Gastrocnemius medialis (tissue), 4 donors: Measurements from ENCODE around the gene SLC6A16. TPM values are rescaled to one million over a fixed set of nuclear protein-coding genes. Genes with fewer than 3 reads are reported as not detected.
"Not testable (repeated sequence)": the region's sequence is repeated elsewhere in the genome, so short reads cannot be mapped to it uniquely, and the experiment has no call there.

Source experiments
- ATAC-seq, 2 donors: fragments of 150-250 bp; one replicate each; pipeline ENCODE4 v1.9.1; 2016
- DNase-seq, 2 donors: peaks; one replicate each; pipeline ENCODE4 v3.0.0-alpha.2; 2019
- H3K27ac ChIP-seq, 4 donors: fragments of 200-600 bp; sonication (generic); 1 replicate in 1 of 4; 2 replicates in 3 of 4; pipeline ENCODE4 v1.5.1; 2016 to 2018; ENCODE audit warnings: mild to moderate bottlenecking in 2 of 4, moderate library complexity in 1 of 4
- H3K27me3 ChIP-seq, 3 donors: fragments of 200-600 bp; sonication (generic) in 2 of 3; 1 replicate in 1 of 3; 2 replicates in 2 of 3; pipeline versions ENCODE4 v1.5.1 to v1.6.0; 2016 to 2019; ENCODE audit warnings: mild to moderate bottlenecking in 1 of 3, moderate library complexity in 1 of 3
- H3K36me3 ChIP-seq, 2 donors: fragments of 200-600 bp; sonication (generic) in 1 of 2; one replicate each; pipeline ENCODE4 v1.5.1; 2017 to 2018
- H3K4me1 ChIP-seq, 2 donors: fragments of 200-600 bp; sonication (generic) in 1 of 2; one replicate each; pipeline ENCODE4 v1.5.1; 2016 to 2017; ENCODE audit warnings: mild to moderate bottlenecking in 2 of 2
- H3K4me3 ChIP-seq, 4 donors: fragments of 200-600 bp; sonication (generic) in 3 of 4; 1 replicate in 1 of 4; 2 replicates in 3 of 4; pipeline ENCODE4 v1.5.1; 2016 to 2019; ENCODE audit warnings: mild to moderate bottlenecking in 2 of 4
- H3K9me3 ChIP-seq, 3 donors: fragments of 200-600 bp; sonication (generic) in 2 of 3; 1 replicate in 1 of 3; 2 replicates in 2 of 3; pipeline ENCODE4 v1.5.1; 2016 to 2019
- CTCF ChIP-seq, 5 experiments: fragments of 450-650 bp in 3 of 5; fragments of 200-600 bp in 2 of 5; sonication (generic) in 2 of 5; IDR thresholded peaks in 4 of 5; conservative IDR thresholded peaks in 1 of 5; 1 replicate in 4 of 5; 2 replicates in 1 of 5; pipeline ENCODE4 v1.5.1; 2016 to 2019; ENCODE audit warnings: antibody characterized with exemption in 5 of 5, mild to moderate bottlenecking in 3 of 5, moderate library complexity in 3 of 5
- POLR2A ChIP-seq, 2 donors: fragments of 450-650 bp; IDR thresholded peaks; one replicate each; pipeline ENCODE4 v1.6.1; 2017; ENCODE audit warnings: antibody characterized with exemption in 2 of 2, mild to moderate bottlenecking in 2 of 2, moderate library complexity in 2 of 2
- in situ Hi-C, 4 donors: fragments of 200-750 bp; cut with MboI; loops; one replicate each; pipeline versions ENCODE4 v1.15.0 to v1.8.0; 2017; ENCODE audit warnings: low sequenced_read_pairs in 4 of 4
- intact Hi-C: fragments of 100-400 bp; cut with DNase I; formaldehyde crosslinking; loops from one replicate; pipeline ENCODE4 v1.15.1; 2023; ENCODE audit warnings: low total_unique reads
- total RNA-seq, 4 donors: library from RNA; depleted of rRNA; stranded (reverse); fragments of >200 nt; gene quantifications; one replicate each; pipeline versions ENCODE4 v1.1.0 to v1.2.3, GENCODE V29; 2016

Gene SLC6A16
- total RNA-seq, 4 donors from 2014 or later: 0.13 to 4.3 (median 0.36) TPM; not detected in 1

- no peak overlapping the region for H3K27ac ChIP-seq
- in situ Hi-C loops (no loop called here), intact Hi-C loops (no loop called here)
- ATAC-seq (no peak), DNase-seq (no peak)
- H3K4me1 ChIP-seq: no peaks in the 10 kb centered on the region
- TF ChIP-seq CTCF (IDR thresholded peaks at IDR 0.05 in 4 of 5, conservative IDR thresholded peaks at IDR 0.05 in 1 of 5): no peak
- TF ChIP-seq POLR2A (IDR thresholded peaks at IDR 0.05): no peak
- H3K27me3 ChIP-seq: no peaks in the 10 kb centered on the region
- no peak overlapping the region for H3K4me3 ChIP-seq
- no peaks in the 10 kb centered on the region for H3K36me3 ChIP-seq
- no peaks in the 10 kb centered on the region for H3K9me3 ChIP-seq
These were observed 3.8 kb upstream of the SLC6A16 start for GRCh38 chr19:49328741-49329140.

DNA sequence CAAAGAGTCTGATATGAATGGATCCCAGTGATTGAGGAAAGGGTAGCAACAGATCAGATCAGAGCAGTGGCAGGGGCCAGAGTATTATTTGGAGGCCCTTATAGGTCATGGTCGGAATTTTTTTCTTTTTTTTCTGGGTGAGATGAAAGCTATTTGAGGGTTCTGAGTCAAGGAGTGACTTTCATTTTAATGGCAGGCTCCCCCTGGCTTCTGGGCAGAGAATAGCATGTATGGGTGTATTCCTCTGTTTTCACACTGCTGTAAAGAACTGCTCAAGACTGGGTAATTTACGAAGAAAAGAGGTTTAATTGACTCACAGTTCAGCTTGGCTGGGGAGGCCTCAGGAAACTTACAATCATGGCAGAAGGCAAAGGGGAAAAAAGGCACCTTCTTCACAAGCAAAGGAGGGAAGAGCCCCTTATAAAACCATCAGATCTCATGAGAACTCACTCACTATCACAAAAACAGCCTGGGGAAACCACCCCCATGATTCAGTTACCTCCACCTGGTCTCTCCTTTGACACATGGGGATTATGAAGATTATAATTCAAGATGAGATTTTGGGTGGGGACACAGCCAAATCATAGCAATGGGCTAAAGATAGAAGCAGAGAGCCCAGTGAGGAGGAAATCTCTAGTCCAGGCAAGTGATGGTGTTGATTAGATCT lies 3.0 kb upstream of the SLC6A16 start:
- H3K27ac ChIP-seq: no peak overlapping the region
- H3K27me3 ChIP-seq: no peaks in the 10 kb centered on the region
- intact Hi-C loops (no loop called here), in situ Hi-C loops (no loop called here)
- H3K9me3 ChIP-seq: no peaks in the 10 kb centered on the region
- ATAC-seq (no peak), DNase-seq (no peak)
- TF ChIP-seq POLR2A (IDR thresholded peaks at IDR 0.05): no peak
- TF ChIP-seq CTCF (IDR thresholded peaks at IDR 0.05 in 4 of 5, conservative IDR thresholded peaks at IDR 0.05 in 1 of 5): peak in 3 of 5 experiments; percentile 33 to 42 (median 36)
- H3K4me1 ChIP-seq: no peaks in the 10 kb centered on the region
- H3K4me3 ChIP-seq: no peak overlapping the region
- no peaks in the 10 kb centered on the region for H3K36me3 ChIP-seq

DNA sequence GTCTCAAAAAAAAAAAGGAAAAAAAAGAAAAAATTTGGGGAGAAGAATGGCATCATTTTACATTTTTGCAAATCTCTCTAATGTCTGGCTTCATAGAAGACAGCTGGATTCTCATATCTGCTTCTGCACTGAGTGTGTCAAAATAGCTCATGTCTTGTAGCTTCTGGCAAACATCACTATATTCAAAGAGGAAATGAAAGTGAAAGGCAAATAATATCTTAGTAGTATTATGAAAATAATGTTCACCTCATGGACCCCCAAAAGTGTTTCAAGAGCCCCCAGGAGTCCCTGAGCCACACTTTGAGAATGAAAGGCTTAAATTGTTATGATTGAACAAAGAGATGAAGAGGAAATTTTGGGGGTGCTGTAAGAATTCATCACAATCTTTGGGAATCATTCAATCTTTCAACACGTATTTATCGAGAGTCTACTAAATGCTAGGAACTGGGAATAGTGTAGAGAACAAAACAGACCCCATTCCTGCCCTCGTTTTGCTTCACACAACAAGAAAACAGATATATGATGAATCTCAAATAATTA lies 1.2 kb upstream of the SLC6A16 start:
- Histone ChIP-seq H3K4me3 (no peak overlapping the region), H3K36me3 (no peaks in the 10 kb centered on the region), H3K27me3 (no peaks in the 10 kb centered on the region), H3K27ac (no peak overlapping the region), H3K4me1 (no peaks in the 10 kb centered on the region), H3K9me3 (no peaks in the 10 kb centered on the region)
- ATAC-seq (no peak), DNase-seq (no peak)
- intact Hi-C loops: no loop called here
- in situ Hi-C loops: no loop called here
- TF ChIP-seq CTCF (IDR thresholded peaks at IDR 0.05 in 4 of 5, conservative IDR thresholded peaks at IDR 0.05 in 1 of 5) (no peak), POLR2A (IDR thresholded peaks at IDR 0.05) (no peak)

- DNase-seq, intact Hi-C loops, H3K27me3 ChIP-seq, H3K4me1 ChIP-seq, ATAC-seq, H3K9me3 ChIP-seq, in situ Hi-C loops, H3K4me3 ChIP-seq, H3K36me3 ChIP-seq, H3K27ac ChIP-seq: not testable (repeated sequence)
These were observed 765 bp upstream of the SLC6A16 start for GRCh38 chr19:49325756-49326155.

DNA sequence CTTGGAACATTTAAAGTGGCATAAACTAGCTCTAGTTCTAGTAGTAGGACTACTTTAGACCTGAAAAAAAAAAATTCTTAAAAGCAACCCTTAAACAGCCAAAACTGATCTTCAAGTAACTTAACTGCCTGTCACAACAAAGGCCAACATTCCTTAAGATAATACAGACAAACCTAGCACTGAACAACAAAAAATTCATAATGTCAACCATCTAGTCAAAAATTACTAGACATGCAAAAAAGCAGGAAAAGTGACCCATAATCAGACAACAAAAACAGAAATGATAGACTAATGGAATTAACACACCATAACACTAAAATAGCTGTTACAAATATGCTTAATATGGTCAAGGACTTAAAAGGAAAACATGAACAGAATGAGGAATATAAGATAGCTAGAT lies 6.7 kb downstream of the SLC6A16 start:
- TF ChIP-seq CTCF (IDR thresholded peaks at IDR 0.05 in 4 of 5, conservative IDR thresholded peaks at IDR 0.05 in 1 of 5) (no peak), POLR2A (IDR thresholded peaks at IDR 0.05) (no peak)

More for the DNA sequence above, 6.7 kb downstream of the SLC6A16 start:
- DNase-seq (no peak), ATAC-seq (no peak)
- H3K27me3 ChIP-seq: no peaks in the 10 kb centered on the region
- no peak overlapping the region for H3K27ac ChIP-seq
- peaks cover 0 to 4% (median 0%) of the 10 kb centered on the region in 3 donors for H3K9me3 ChIP-seq
- intact Hi-C loops: no loop called here
- H3K4me1 ChIP-seq: peaks cover 0 to 5% of the 10 kb centered on the region in 2 donors
- H3K36me3 ChIP-seq: no peaks in the 10 kb centered on the region
- in situ Hi-C loops: no loop called here
- H3K4me3 ChIP-seq: no peak overlapping the region
